Skin of body (tissue), 3 donors: ENCODE data around the gene EIF2B2. TPM values are rescaled to one million over a fixed set of nuclear protein-coding genes. Genes with fewer than 3 reads are reported as not detected.

Experiments
- DNase-seq: peaks from one replicate; lab custom pipeline; 2025; lab: John Stamatoyannopoulos, UW
- small RNA-seq: library from RNA; depleted of rRNA; stranded (forward); fragments of <200 nt; gene quantifications from one replicate; pipeline ENCODE3, GENCODE V24; 2014; ENCODE audit warnings: low replicate concordance
- total RNA-seq: library from RNA; depleted of rRNA; stranded (reverse); fragments of >200 nt; gene quantifications from one replicate; pipeline ENCODE4 v1.2.3, GENCODE V29; 2014

EIF2B2 gene
- total RNA-seq, 1 donor from 2014 or later = 22.6 TPM

DNA sequence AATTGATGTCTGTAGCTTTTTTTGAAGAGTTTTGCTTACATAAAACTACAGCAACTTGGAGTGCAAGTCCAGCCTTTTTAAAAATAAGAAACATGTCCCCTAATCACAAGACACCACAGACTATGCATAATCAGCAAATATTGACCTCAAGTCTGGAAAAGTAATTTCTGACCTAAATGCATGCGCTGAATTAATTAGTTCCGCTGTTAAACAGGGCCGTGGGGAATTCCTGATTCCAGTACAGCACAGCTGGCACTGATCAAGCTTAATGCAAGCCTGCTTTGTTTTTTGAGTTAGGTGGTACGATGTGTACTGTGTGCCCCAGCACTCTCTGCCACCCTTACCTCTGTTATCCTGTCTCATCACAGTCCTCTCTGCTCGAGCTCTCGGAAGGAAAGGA, 39.3 kb downstream of the EIF2B2 start:
- peak; percentile 5 for DNase-seq

DNA sequence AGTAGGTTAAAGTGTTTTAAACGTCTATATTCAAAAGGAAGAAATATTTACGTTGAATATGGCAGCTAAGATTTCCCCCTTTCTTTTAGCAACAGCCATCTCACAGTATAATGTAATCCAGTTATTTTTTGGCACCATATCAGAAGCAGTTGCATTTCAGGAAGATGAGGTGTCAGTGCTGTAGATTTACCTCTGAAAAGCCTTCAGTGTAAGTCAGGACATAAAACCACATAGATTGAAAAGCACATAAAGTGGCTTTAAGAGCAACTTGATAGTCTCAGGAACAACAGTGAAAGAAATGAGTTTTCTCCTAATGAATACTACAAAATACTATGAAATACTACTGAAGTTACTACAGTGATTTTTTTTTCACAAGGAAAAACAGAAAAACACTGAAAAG, 41.6 kb downstream of the EIF2B2 start:
- no peak for DNase-seq

DNA sequence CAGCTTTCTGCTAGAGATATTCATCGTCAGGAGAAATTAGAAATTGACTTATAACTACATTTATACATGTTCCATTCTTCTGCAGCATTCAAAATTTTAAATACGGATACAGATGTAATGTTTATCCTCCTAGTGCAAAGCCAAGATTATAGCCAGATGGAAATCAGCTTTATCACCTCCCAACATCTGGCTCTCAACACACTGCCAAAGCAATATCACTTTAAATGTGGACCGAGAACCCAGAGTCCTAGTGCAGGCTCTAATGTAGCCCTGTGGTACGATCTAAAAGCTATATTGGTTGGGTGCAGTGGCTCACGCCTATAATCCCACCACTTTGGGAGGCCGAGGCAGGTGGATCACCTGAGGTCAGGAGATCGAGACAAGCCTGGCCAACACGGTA, 42.0 kb downstream of the EIF2B2 start:
- DNase-seq = peak; percentile 50

DNA sequence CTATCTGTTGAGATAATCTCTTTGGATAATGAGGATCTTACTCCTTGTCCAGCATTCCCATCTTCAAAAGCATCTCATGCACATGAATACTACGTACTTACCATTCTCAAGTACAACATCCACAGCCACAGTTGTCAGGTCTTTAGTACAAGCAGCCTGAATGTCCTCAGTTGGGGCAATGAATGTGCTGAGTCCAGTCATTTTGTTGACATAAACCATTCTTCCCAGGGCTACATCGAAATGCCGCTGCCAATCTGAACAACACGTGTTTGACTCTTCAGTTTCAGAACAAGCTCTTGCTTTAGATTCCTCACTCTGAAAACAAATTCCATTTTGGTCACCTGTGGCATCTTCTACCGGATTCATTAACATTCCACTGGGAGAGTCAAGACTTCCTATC, 43.6 kb downstream of the EIF2B2 start:
- DNase-seq = no peak

DNA sequence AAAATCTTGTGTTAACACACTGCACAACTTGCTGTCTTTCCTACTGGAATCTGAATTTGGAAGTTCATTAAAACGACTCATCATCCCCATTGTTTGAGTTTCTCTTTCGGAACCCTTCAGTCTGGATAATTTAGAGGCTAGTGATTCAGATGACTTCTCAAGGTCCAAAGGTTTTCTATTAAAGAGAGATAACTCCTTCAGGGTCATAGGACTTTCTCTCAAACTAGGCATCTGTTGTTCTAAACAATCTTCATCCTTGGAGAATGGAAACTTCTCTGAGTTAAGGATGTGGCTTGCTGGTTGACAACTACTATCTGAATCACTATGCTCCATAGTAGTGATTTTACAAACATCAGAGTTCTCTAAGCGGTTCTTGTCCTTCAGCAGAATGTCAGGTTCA, 44.2 kb downstream of the EIF2B2 start:
- no peak for DNase-seq

DNA sequence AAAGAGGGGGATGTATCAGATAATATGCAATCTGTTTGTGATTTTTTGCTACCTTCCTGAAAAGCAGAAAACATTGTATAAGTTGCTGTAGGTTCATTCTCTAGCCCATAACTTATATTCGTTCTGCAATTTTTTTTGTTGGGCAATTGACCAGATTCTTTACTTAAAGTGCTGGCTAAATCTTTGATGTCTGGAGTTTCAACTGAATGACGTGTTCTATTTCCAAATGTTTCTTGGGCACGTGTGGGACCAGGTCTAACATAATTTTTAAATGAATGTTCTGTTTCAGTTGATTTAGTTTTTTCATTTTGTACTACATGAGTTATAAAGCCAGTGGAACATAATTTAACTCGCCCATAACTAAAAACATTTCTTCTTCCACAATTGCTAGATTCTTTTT, 44.8 kb downstream of the EIF2B2 start:
- no peak for DNase-seq

DNA sequence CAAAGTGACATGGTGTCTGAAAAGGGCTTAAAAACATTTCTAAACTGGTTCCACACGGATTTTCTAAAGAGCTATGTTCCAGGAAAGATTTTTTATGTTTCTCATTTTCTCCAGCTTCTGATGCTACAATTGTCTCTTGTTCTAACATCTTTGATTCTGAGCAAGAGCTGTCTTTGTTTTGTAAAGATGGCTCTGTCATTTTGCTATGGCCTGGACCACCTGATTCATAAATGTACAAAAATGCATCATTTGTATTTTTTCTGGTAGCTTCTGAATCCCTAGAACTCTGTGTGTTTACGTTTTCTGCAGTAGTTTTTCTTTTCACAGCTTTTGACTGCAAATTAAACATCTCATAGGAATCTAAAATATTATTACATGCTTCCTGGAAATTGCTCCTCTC, 45.4 kb downstream of the EIF2B2 start:
- no peak for DNase-seq

DNA sequence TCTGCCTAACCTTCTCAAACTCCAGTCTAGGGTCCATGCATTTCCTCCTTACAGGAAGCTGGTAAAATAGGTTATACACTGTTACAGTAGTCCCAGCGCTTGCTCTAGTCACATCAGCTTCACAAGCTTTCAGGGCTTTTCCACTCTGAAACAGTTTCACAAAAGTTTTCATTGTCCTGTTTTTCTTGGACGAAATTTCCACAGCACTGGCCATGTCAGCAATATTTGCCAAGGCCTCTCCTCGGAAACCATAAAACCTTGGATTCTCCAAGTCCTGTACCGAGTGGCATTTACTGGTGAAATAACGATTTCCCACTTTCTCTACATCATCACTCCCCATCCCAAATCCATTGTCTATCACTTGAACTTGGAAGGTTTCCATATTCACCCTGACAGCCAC, 46.4 kb downstream of the EIF2B2 start:
- DNase-seq = no peak

DNA sequence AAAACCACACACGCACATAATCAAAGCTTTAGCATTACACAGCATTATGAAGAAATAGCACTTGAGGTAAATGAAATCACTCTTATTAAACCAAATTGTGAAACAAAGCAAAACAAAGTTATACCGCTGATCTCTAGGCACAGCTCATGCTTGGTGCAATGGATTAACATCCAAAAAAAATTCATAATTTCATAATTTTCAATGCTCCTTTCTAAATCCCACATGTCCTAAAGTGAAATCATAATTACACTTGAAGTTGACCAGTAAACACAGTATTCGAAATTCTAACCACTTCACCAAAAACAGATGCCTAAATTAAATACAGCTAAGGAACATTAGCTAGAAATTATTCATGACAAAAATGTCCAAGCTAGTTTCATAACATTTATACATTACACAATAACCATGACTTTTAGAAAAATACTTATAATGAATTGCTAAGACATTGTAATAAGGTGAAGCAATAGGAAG, 47.0 kb downstream of the EIF2B2 start:
- no peak for DNase-seq

DNA sequence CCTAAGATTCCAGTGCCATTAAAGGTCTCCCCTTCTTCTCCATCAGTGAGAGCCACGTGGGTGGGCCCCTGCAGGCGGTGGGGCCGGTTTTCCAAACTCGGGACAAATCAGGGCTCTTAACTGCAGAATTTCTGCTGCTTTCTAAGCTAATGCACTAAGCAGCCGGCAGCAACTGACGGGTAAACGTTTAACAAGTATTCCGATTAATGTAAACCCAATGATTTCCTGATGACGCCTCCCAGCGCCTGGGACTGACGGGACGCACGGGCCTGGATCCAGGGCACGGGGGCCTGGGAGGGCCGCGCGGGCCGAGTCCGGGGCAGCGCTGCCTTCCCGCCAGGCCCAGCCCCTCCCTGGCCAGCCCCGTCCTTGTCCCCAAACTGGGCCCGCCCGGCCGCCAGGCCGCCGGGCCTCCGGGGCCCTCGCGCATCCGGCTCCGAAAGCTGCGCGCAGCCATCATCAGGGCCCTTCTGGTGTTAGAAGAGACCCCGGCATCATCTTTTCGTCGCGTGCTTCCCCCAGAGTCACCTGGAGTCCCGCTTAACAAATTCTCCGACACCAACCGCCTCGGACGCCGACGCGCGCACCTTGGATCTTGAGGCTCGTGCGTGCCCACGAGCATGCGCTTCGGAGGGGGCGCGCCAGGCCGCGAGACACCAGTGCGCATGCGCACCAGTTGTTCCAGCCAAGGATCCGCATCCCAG, 48.3 kb downstream of the EIF2B2 start, which contains the start of gene MLH3:
TSS of gene MLH3 (minus strand) at position 616 of the 704 bp plus-strand sequence. CDS start 1,812 bp downstream, outside the sequence.
- peak; percentile 72 for DNase-seq

DNA sequence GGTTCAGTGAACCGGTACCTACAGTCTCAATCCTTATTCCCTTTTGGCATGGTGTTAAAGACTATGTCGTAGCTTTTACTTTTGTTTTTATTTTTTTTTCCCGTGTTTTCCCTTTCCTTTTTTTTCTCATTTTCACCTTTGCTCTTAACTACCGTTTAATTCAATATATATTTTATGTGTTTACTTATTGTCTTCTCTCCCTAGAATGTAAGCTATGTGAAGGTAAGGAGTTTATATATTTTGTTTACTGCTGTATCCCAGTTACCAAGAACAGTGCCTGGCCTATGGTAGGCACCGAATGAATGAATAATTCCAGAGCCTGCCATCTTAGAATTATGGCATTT, 48.8 kb downstream of the EIF2B2 start:
- DNase-seq = no peak

DNA sequence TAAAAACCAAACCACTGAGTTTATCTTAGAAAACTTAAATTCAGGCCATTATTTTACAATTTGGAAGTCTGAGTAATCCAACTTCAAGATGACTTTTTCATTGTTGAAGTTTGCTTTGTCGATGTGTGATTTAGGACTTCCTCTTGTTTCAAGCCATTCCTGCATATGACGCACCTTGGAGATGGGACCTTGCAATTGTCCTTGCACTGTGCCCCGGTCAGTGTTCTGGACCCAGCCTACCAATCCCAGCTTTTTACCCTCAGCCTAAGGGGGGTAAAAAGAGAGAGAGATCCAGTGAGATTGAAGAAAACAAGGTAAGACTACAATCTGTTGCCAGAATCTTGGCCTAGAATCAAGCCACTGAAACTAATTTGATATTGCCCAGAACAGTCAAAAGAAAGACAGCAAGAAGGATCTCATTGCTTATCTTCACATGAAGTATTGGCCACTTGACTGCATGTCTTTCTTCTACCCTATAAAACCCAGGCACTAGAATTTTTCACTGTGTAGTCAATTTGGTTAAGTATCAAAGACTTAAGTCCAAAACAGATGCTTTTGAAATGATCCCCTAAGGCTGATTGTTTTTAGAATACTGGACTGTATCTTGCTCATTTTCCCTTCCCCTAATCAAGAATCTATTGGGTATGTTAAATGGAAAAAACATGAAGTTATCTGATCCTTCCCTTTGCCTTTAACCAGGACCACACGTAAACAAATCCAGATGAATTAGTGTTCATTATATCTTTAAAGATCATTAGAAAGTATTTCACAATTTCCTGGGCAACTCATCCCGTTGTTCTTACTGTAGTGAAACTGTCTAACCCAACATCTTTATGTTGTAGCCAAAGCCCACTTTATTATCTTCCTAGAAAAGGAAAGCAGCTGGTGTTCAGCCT, 50.9 kb downstream of the EIF2B2 start:
- no peak for DNase-seq

DNA sequence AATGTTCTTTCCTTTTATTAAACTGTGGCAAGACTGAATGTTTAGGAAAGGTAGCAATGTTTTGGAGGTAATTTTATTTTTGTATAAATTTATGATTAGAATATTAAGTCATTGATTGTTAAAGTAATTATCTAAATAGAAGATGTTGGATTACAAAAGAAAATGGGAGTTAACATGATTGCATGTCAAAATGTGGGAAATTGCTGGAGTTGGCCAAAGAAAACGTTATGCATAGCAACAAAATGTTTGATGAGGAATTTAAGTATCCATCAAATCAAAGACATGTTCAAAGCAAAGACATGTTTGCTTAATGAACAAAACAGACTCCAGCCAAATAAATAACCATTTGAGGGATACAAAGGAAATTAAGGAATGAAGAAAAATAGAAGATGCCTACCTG, 51.7 kb downstream of the EIF2B2 start:
- DNase-seq = no peak

DNA sequence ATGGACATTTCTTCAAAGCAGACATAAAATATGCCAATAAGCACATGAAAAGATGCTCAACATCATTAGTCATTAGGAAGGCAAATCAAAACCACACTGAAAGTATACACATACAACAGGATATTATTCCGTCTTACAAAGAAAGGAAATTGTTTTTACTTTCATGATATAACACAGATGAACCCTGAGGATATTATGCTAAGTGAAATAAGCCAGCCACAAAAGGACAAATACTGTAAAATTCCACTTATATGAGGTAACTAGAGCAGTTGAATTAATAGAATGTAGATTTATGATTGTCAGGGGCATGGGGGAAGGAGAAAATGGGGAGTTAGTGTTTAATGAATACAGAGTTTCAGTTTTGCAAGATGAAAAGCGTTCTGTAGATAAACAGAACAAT, 56.9 kb downstream of the EIF2B2 start:
- no peak for DNase-seq

DNA sequence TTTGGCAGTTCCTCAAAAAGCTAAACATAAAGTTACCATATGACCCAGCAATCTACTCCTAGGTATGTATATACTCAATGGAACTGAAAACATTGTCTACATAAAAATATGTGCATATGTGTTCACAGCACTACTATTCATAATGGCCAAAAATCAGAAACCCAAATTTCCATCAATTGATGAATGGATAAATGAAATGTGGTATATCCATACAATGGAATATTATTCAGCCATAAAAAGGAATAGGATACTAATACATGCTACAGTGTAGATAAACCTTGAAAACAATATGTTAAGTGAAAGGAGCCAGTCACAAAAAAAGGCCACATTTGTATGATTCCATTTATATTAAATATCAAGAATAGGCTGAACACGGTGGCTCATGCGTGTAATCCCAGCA, 57.7 kb downstream of the EIF2B2 start:
- no peak for DNase-seq

Small RNA genes lying within 50 kb of the gene (small RNA-seq; reads per million reads assigned to genes)
- not detected for gene RNU6-689P

Other genes starting within 250 kb of the EIF2B2 start
- gene YLPM1, start 239.6 kb upstream of the EIF2B2 start, total RNA-seq = 61.7 TPM
- gene PROX2, start 126.8 kb upstream of the EIF2B2 start, total RNA-seq = not detected
- gene DLST, start 121.0 kb upstream of the EIF2B2 start, total RNA-seq = 68.8 TPM
- gene RPS6KL1, start 79.7 kb upstream of the EIF2B2 start, total RNA-seq = 0.99 TPM
- gene PGF, start 47.3 kb upstream of the EIF2B2 start, total RNA-seq = 6.3 TPM
- 44.0 TPM for gene MLH3, start 48.5 kb downstream of the EIF2B2 start, total RNA-seq
- gene ACYP1, start 61.1 kb downstream of the EIF2B2 start, total RNA-seq = 9.0 TPM
- gene ZC2HC1C, start 66.7 kb downstream of the EIF2B2 start, total RNA-seq = 0.59 TPM
- gene NEK9, start 124.1 kb downstream of the EIF2B2 start, total RNA-seq = 53.5 TPM
- gene TMED10, start 173.7 kb downstream of the EIF2B2 start, total RNA-seq = 127 TPM